SK-N-MC (cell line): Measurements from ENCODE around the gene KIF26A.

Experiments
- DNase-seq: peaks from one replicate; pipeline ENCODE4 v3.0.0-alpha.2; 2011; ENCODE audit warnings: low read depth, low spot score
- H3K27ac ChIP-seq: fragments of 200-600 bp; sonication (generic); 2 replicates; pipeline ENCODE4 v1.5.1; 2016; ENCODE audit warnings: mixed run types
- H3K36me3 ChIP-seq: fragments of 200-600 bp; sonication (generic); 2 replicates; pipeline ENCODE4 v1.6.1; 2017; ENCODE audit warnings: antibody characterized with exemption, low read length, mixed read lengths; ENCODE audit not compliant: insufficient read depth
- H3K4me3 ChIP-seq: fragments of 200-600 bp; sonication (generic); 2 replicates; pipeline ENCODE4 v1.5.1; 2016
- H3K9ac ChIP-seq: fragments of 200-600 bp; sonication (generic); 2 replicates; pipeline ENCODE4 v1.8.0; 2017; ENCODE audit warnings: mixed run types, mixed read lengths; ENCODE audit not compliant: insufficient read length
- H3K9me3 ChIP-seq: fragments of 200-600 bp; sonication (generic); 2 replicates; pipeline ENCODE4 v1.6.1; 2017; ENCODE audit warnings: low read depth, mild to moderate bottlenecking, antibody characterized with exemption, low read length, moderate library complexity, mixed read lengths
- EZH2 ChIP-seq: fragments of 200-600 bp; sonication (generic); IDR thresholded peaks from one replicate; pipeline ENCODE4 v1.6.1; 2017; ENCODE audit warnings: antibody characterized with exemption
- FOXP2 ChIP-seq: optimal IDR thresholded peaks from 2 replicates; pipeline ENCODE3; 2011; ENCODE audit warnings: mild to moderate bottlenecking, moderate library complexity; ENCODE audit not compliant: insufficient read depth; ENCODE audit errors: extremely low read length, control extremely low read depth
- POLR2AphosphoS5 ChIP-seq: IDR thresholded peaks from 2 replicates; pipeline ENCODE4 v1.6.1; 2012; ENCODE audit warnings: mild to moderate bottlenecking, low read depth, low read length, borderline replicate concordance

The KIF26A gene

DNA sequence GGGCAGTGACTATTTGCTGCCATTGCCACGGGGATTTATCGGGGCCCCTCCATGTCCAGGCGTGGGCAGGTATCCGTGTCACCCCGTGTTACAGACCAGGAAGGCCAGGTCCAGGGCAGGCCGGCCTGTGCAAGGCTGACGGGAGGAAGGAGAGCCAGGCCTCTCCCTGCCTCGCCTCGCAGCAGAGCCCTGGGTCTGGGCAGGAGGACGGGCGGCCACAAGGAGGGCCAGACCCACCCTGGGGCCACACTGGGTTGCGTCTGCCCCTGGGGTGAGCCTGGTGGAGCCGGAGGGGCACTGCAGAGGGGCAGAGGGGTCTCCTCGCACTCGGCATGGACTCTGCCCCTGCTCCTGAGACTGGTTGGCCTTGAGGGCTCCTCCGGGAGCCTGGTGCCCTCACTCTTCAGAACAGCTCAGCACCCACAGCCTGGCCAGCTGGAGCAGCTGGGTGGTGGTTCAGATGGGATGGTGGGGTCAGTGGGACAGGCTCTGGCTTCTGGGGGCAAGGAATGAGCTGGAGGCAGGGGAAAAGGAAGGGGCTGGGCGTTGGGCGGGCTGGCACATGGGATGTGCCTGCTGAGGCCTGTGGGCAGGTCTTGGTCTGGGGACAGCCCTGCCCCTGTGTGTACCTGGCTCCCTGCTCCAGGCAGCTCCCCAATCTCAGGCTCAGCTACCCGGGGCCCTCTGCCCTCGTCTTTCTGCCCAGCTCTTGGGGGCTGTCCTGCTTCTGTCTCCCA lies 53.9 kb downstream of the KIF26A start:
- Histone ChIP-seq H3K4me3 (no peak overlapping the region), H3K36me3 (no peaks in the 10 kb centered on the region), H3K27ac (no peak overlapping the region), H3K9ac (no peak overlapping the region), H3K9me3 (no peaks in the 10 kb centered on the region)
- DNase-seq, result no peak
- no peak for TF ChIP-seq EZH2
- no peak for TF ChIP-seq POLR2AphosphoS5
- TF ChIP-seq FOXP2, result no peak

DNA sequence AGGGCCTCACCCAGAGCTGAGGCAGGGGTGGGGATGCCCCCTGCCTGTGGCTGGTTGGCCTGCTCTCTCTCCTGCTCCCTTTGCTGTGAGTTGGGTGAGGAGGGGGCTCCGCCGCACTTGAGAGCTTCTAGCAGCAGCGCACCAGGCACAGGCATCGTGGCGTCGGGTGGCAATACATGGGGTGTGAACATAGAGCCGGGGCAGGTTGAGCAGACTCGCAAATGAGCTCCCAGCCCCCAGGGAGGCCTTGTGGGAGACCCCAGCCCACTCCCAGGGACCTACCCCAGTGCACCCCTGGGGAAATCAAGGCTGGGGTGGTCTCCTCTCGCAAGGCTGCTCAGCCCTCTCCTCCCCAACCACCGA lies 54.5 kb downstream of the KIF26A start:
- Histone ChIP-seq H3K4me3 (no peak overlapping the region), H3K36me3 (no peaks in the 10 kb centered on the region), H3K9me3 (no peaks in the 10 kb centered on the region), H3K27ac (no peak overlapping the region), H3K9ac (no peak overlapping the region)
- no peak for DNase-seq
- TF ChIP-seq POLR2AphosphoS5 (no peak), FOXP2 (no peak), EZH2 (no peak)

DNA sequence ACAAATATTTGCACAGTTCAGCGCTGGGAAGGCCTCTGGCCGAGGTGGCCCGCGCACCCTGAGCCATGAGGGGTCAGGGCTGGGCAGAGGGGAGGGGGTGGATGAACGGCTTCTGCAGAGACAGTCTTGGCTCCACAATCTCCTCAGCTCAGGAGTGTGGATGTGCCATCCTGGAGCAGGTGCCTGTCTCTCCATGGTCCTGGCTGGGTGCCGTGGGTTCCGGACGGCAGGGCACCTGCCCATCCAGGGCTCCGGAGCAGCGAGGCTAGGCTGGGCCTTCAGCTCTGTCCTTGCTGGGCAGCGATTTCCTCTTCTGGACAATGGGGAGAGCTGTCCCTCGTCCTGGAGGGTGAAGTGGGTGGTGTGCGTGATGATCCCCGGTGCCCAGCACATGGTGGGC lies 55.6 kb downstream of the KIF26A start:
- no peak for DNase-seq
- H3K36me3 ChIP-seq, result no peaks in the 10 kb centered on the region
- TF ChIP-seq FOXP2 (no peak), POLR2AphosphoS5 (no peak), EZH2 (no peak)
- H3K4me3 ChIP-seq, result no peak overlapping the region
- no peak overlapping the region for H3K9ac ChIP-seq
- no peaks in the 10 kb centered on the region for H3K9me3 ChIP-seq
- no peak overlapping the region for H3K27ac ChIP-seq

- no peak overlapping the region for H3K4me3 ChIP-seq
- no peaks in the 10 kb centered on the region for H3K9me3 ChIP-seq
- no peak for TF ChIP-seq POLR2AphosphoS5
- no peak for TF ChIP-seq EZH2
- no peak for TF ChIP-seq FOXP2
Measured at GRCh38 chr14:104194716-104195115, 56.3 kb downstream of the KIF26A start.

DNA sequence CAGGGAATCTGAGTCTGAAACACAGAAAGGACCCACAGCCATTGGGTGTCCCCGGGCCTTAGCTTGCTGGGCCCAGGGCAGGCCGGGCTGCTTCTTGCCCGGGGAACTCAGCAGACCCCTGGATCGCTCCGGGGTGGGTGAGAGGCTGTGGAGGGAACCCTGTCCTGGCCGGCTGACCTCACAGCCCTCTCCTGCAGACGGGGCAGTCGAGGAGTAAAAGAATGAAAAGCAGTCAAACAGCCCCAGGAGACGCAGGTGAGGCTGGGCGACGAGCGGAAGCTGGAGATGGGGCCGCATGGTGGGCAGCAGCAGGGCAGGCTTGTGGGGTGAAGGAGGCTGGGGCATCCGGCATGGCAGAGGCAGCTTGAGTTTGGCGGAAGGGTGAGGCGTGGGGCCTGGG lies 57.0 kb downstream of the KIF26A start:
- TF ChIP-seq FOXP2 (no peak), EZH2 (no peak), POLR2AphosphoS5 (no peak)
- H3K9me3 ChIP-seq, result no peaks in the 10 kb centered on the region
- H3K27ac ChIP-seq, result no peak overlapping the region
- no peak overlapping the region for H3K9ac ChIP-seq
- H3K36me3 ChIP-seq, result no peaks in the 10 kb centered on the region
- H3K4me3 ChIP-seq, result no peak overlapping the region
- DNase-seq, result no peak

More at GRCh38 chr14:104194716-104195115, 56.3 kb downstream of the KIF26A start:
- Histone ChIP-seq H3K36me3 (no peaks in the 10 kb centered on the region), H3K27ac (no peak overlapping the region), H3K9ac (no peak overlapping the region)
- no peak for DNase-seq

- TF ChIP-seq EZH2, result no peak
- no peak for TF ChIP-seq POLR2AphosphoS5
- TF ChIP-seq FOXP2, result no peak
- no peak overlapping the region for H3K4me3 ChIP-seq
- no peak overlapping the region for H3K9ac ChIP-seq
- no peak for DNase-seq
- H3K36me3 ChIP-seq, result no peaks in the 10 kb centered on the region
- H3K27ac ChIP-seq, result no peak overlapping the region
- H3K9me3 ChIP-seq, result no peaks in the 10 kb centered on the region
Measured at GRCh38 chr14:104195878-104196277, 57.5 kb downstream of the KIF26A start.

GRCh38 chr14:104196461-104197140 lies 58.2 kb downstream of the KIF26A start:
- H3K9me3 ChIP-seq, result no peaks in the 10 kb centered on the region
- no peak overlapping the region for H3K4me3 ChIP-seq
- TF ChIP-seq FOXP2 (no peak), EZH2 (no peak), POLR2AphosphoS5 (no peak)
- no peak overlapping the region for H3K9ac ChIP-seq
- H3K27ac ChIP-seq, result no peak overlapping the region
- no peaks in the 10 kb centered on the region for H3K36me3 ChIP-seq
- DNase-seq, result no peak

- TF ChIP-seq POLR2AphosphoS5 (no peak), EZH2 (no peak), FOXP2 (no peak)
- no peak for DNase-seq
- Histone ChIP-seq H3K27ac (no peak overlapping the region), H3K9ac (no peak overlapping the region), H3K36me3 (no peaks in the 10 kb centered on the region), H3K9me3 (no peaks in the 10 kb centered on the region), H3K4me3 (no peak overlapping the region)
Measured at GRCh38 chr14:104197449-104198247, 59.3 kb downstream of the KIF26A start.
